ENCODE data around the gene OXA1L.
"Not testable (repeated sequence)": the region's sequence is repeated elsewhere in the genome, so short reads cannot be mapped to it uniquely, and the experiment has no call there.

The OXA1L gene

GRCh38 chr14:22802860-22803686 lies 36.6 kb downstream of the OXA1L start:
- DNase-seq, result no peak

GRCh38 chr14:22803687-22803974 lies 37.1 kb downstream of the OXA1L start:
- no peak for DNase-seq

- not testable (repeated sequence) for DNase-seq
Measured at GRCh38 chr14:22805235-22805634, 38.7 kb downstream of the OXA1L start.

- DNase-seq, result no peak
Measured at GRCh38 chr14:22807432-22808087, 41.1 kb downstream of the OXA1L start.

GRCh38 chr14:22808388-22809209 lies 42.1 kb downstream of the OXA1L start:
- no peak for DNase-seq

GRCh38 chr14:22811722-22812121 lies 45.2 kb downstream of the OXA1L start:
- DNase-seq, result no peak

GRCh38 chr14:22812744-22813143 lies 46.3 kb downstream of the OXA1L start:
- DNase-seq, result no peak

- no peak for DNase-seq
Measured at GRCh38 chr14:22813145-22813544, 46.7 kb downstream of the OXA1L start.

GRCh38 chr14:22814373-22814772 lies 47.9 kb downstream of the OXA1L start:
- DNase-seq, result no peak

- DNase-seq, result no peak
Measured at GRCh38 chr14:22814941-22815713, 48.6 kb downstream of the OXA1L start, which contains the start of gene SLC7A7. TSS of gene SLC7A7 (minus strand) at chr14:22815435. CDS start at chr14:22813398, 2,037 bp downstream.

GRCh38 chr14:22819151-22819988 lies 52.9 kb downstream of the OXA1L start:
- DNase-seq, result no peak

GRCh38 chr14:22820731-22821130 lies 54.2 kb downstream of the OXA1L start:
- no peak for DNase-seq

GRCh38 chr14:22821193-22822015 lies 54.9 kb downstream of the OXA1L start:
- DNase-seq, result no peak

GRCh38 chr14:22822016-22822570 lies 55.6 kb downstream of the OXA1L start:
- DNase-seq, result no peak
